K562 (cell line): ENCODE measurements around the gene ZBTB33. TPM values are rescaled to one million over a fixed set of nuclear protein-coding genes. Genes with fewer than 3 reads are reported as not detected.

Experiments used
- ATAC-seq: fragments of 200-7000 bp; cut with Tn5 transposase; 3 replicates; pipeline ENCODE4 v1.9.1; 2020; ENCODE audit warnings: moderate library complexity
- BruUV-seq: library from RNA; stranded (reverse); fragments of 400-500 nt; replicated peaks from 2 replicates; lab custom pipeline; 2021; lab: Mats Ljungman, UMichigan
- CTCF ChIA-PET: fragments of 300-600 bp; formaldehyde crosslinking; extraction: SDS; loops from one replicate; lab custom pipeline; 2021; ENCODE audit warnings: low intra/inter-chr PET ratio; lab: Yijun Ruan, JAX
- POLR2A ChIA-PET: fragments of 300-600, 350-650 bp; sonication (Branson Sonifier 250); formaldehyde crosslinking; extraction: SDS; loops from one replicate; lab custom pipeline; 2021; ENCODE audit warnings: antibody characterized with exemption, inconsistent platforms; lab: Yijun Ruan, JAX
- DNase-seq, 4 experiments: peaks; one replicate each; pipeline versions ENCODE4 v3.0.0 to v3.0.0-alpha.2; 2011 to 2018; ENCODE audit warnings: low spot score in 3 of 4, mixed read lengths in 3 of 4; ENCODE audit errors: extremely low read depth in 1 of 4
- FAIRE-seq: peaks from 2 replicates; lab custom pipeline; 2011; peaks lifted over from hg19 to GRCh38; lab: Jason Lieb, UNC
- H2AFZ ChIP-seq: 2 replicates; pipeline ENCODE4 v1.6.0; 2011; ENCODE audit warnings: low read depth, low read length, control low read depth, inconsistent platforms
- H3K27ac ChIP-seq: fragments of 200-600 bp; 3 replicates; pipeline ENCODE4 v1.8.0; 2011; ENCODE audit warnings: low read depth, mild to moderate bottlenecking, control low read depth, inconsistent platforms, low read length, moderate library complexity, mixed read lengths; ENCODE audit errors: extremely low read depth
- H3K27me3 ChIP-seq, 2 experiments: fragments of 300-600 bp in 1 of 2; 2 replicates in 1 of 2; 3 replicates in 1 of 2; pipeline versions ENCODE4 v1.6.0 to v1.8.0; 2011; ENCODE audit warnings: inconsistent platforms in 2 of 2, low read length in 2 of 2, mild to moderate bottlenecking in 1 of 2, mixed read lengths in 1 of 2, moderate library complexity in 1 of 2; ENCODE audit not compliant: control insufficient read depth in 2 of 2, insufficient read depth in 2 of 2
- H3K36me3 ChIP-seq: fragments of 300-600 bp; 3 replicates; pipeline ENCODE4 v1.8.0; 2011; ENCODE audit warnings: mild to moderate bottlenecking, low read length, inconsistent platforms; ENCODE audit not compliant: control insufficient read depth, insufficient read depth
- H3K4me1 ChIP-seq, 2 experiments: fragments of 200-600 bp in 1 of 2; replicated peaks in 1 of 2; 2 replicates in 1 of 2; 3 replicates in 1 of 2; pipeline versions ENCODE4 v1.5.1 to v1.8.0; 2011; ENCODE audit warnings: inconsistent platforms in 2 of 2, low read length in 2 of 2, mild to moderate bottlenecking in 1 of 2, mixed read lengths in 1 of 2, moderate library complexity in 1 of 2; ENCODE audit not compliant: control insufficient read depth in 2 of 2, insufficient read depth in 2 of 2
- H3K4me2 ChIP-seq: 2 replicates; pipeline ENCODE4 v1.6.1; 2011; ENCODE audit warnings: low read length, control low read depth, inconsistent platforms, mixed read lengths; ENCODE audit not compliant: insufficient read depth
- H3K4me3 ChIP-seq: fragments of 200-600 bp; sonication (generic), shearing (Covaris generic); 2 replicates; pipeline ENCODE4 v1.5.1; 2016; ENCODE audit warnings: control low read depth, inconsistent platforms
- H3K79me2 ChIP-seq: fragments of 200-600 bp; 3 replicates; pipeline ENCODE4 v1.8.0; 2011; ENCODE audit warnings: low read length, inconsistent platforms; ENCODE audit not compliant: control insufficient read depth, insufficient read depth
- H3K9ac ChIP-seq, 2 experiments: 2 replicates each; pipeline versions ENCODE4 v1.6.0 to v1.6.1; 2011; ENCODE audit warnings: low read depth in 2 of 2, low read length in 2 of 2, control low read depth in 1 of 2, inconsistent platforms in 1 of 2, mild to moderate bottlenecking in 1 of 2, mixed read lengths in 1 of 2; ENCODE audit not compliant: insufficient read depth in 1 of 2
- H3K9me1 ChIP-seq: one replicate; pipeline ENCODE4 v1.6.0; 2011; ENCODE audit warnings: inconsistent platforms, mild to moderate bottlenecking, low read length, moderate library complexity; ENCODE audit not compliant: control insufficient read depth, insufficient read depth
- H3K9me3 ChIP-seq: replicated peaks from 2 replicates; pipeline ENCODE4 v1.5.1; 2011; ENCODE audit warnings: low read depth, low read length, inconsistent platforms; ENCODE audit not compliant: control insufficient read depth, insufficient read depth
- H4K20me1 ChIP-seq: replicated peaks from 2 replicates; pipeline ENCODE4 v1.6.1; 2011; ENCODE audit warnings: low read length, inconsistent platforms, mixed read lengths; ENCODE audit not compliant: control insufficient read depth, insufficient read depth
- CTCF ChIP-seq, 3 experiments: IDR thresholded peaks in 2 of 3; conservative IDR thresholded peaks in 1 of 3; 2 replicates each; pipeline ENCODE4 v1.5.1; 2011 to 2012; ENCODE audit warnings: low read length in 3 of 3, mild to moderate bottlenecking in 3 of 3, control low read depth in 2 of 3, improper control_type of control experiment in 1 of 3, inconsistent platforms in 1 of 3, low read depth in 1 of 3, mixed read lengths in 1 of 3, moderate library complexity in 1 of 3; ENCODE audit not compliant: insufficient read depth in 2 of 3
- ETV6 ChIP-seq, 3 experiments: fragments of 150-350 bp in 1 of 3; sonication (generic) in 1 of 3; formaldehyde crosslinking in 1 of 3; IDR thresholded peaks; 2 replicates each; pipeline versions ENCODE4 v1.6.1 to v1.8.0; 2014 to 2022; ENCODE audit warnings: borderline replicate concordance in 2 of 3, low read depth in 2 of 3, antibody characterized with exemption in 1 of 3, low read length in 1 of 3, mild to moderate bottlenecking in 1 of 3, missing genetic modification reagents in 1 of 3
- PPARD ChIP-seq: fragments of 250-450 bp; sonication (Bioruptor Pico); IDR thresholded peaks from 2 replicates; pipeline ENCODE4 v1.8.0; 2022; ENCODE audit warnings: inconsistent platforms, mild to moderate bottlenecking, moderate library complexity
- RAD21 ChIP-seq, 2 experiments: fragments of 250-450 bp in 1 of 2; fragments of 450-650 bp in 1 of 2; sonication (Bioruptor Pico) in 1 of 2; formaldehyde crosslinking in 1 of 2; IDR thresholded peaks in 1 of 2; conservative IDR thresholded peaks in 1 of 2; 2 replicates each; pipeline versions ENCODE4 v1.4.0 to v1.8.0; 2020 to 2022; ENCODE audit warnings: mild to moderate bottlenecking in 2 of 2, moderate library complexity in 1 of 2
- SMC3 ChIP-seq: conservative IDR thresholded peaks from 2 replicates; pipeline ENCODE4 v1.6.1; 2011; ENCODE audit warnings: low read depth, low read length, improper control_type of control experiment; ENCODE audit not compliant: insufficient read depth
- WGBS: fragments of 100-300 bp; shearing (Covaris generic); methylation state at CpG from one replicate; pipeline ENCODE4 v1.1.6; 2016; ENCODE audit warnings: low coverage, mixed read lengths; ENCODE audit not compliant: insufficient coverage; ENCODE audit errors: missing lambda C conversion rate; 5-methylcytosine and 5-hydroxymethylcytosine counted together
- in situ Hi-C: fragments of 300-500 bp; cut with MboI; formaldehyde crosslinking; loops from 4 replicates; pipeline ENCODE4 v1.15.0; 2018; ENCODE audit warnings: inconsistent platforms, mixed read lengths
- intact Hi-C: fragments of 100-400 bp; cut with micrococcal nuclease; formaldehyde crosslinking; loops from 2 replicates; pipeline ENCODE4 v1.14.2; 2022
- polyA plus RNA-seq, 8 experiments: library from polyadenylated mRNA; depleted of rRNA in 4 of 8; stranded (reverse) in 5 of 8; unstranded in 3 of 8; fragments of >200 nt; fragmentation: Nextera tagmentation in 2 of 8; fragmentation: Illumina TruSeq in 1 of 8; extraction: Ambion mirVana in 2 of 8; extraction: Trizol in 1 of 8; gene quantifications; 2 replicates each; pipeline versions ENCODE4 v1.2.1 to v1.2.3, GENCODE V29; 2011 to 2014; ENCODE audit warnings: inconsistent platforms in 1 of 8, missing spikeins in 1 of 8
- total RNA-seq, 7 experiments: library from RNA; depleted of rRNA in 6 of 7; stranded (reverse); fragments of >200 nt in 6 of 7; fragmentation: Illumina TruSeq in 2 of 7; extraction: Trizol in 2 of 7; gene quantifications; 2 replicates each; pipeline versions ENCODE4 v1.2.1 to v1.2.3, GENCODE V29; 2011 to 2021; ENCODE audit warnings: low replicate concordance in 1 of 7
- TF ChIP-seq, protein P1 (sequence below): fragments of 450-650 bp; formaldehyde crosslinking; IDR thresholded peaks from 2 replicates; pipeline ENCODE4 v1.4.0; 2020; ENCODE audit warnings: mild to moderate bottlenecking, moderate library complexity
- TF ChIP-seq, protein P2 (sequence below): sonication (generic); formaldehyde crosslinking; IDR thresholded peaks from 2 replicates; pipeline ENCODE4 v1.8.0; 2022; ENCODE audit warnings: missing genetic modification reagents, mild to moderate bottlenecking, moderate library complexity, borderline replicate concordance
- TF ChIP-seq, protein P3 (sequence below): IDR thresholded peaks from 2 replicates; pipeline ENCODE4 v1.6.1; 2011; ENCODE audit warnings: borderline replicate concordance, low read depth, mild to moderate bottlenecking, moderate library complexity, low read length; ENCODE audit not compliant: insufficient read depth, poor library complexity, severe bottlenecking

The ZBTB33 gene
- total and polyA plus RNA-seq, 9 of the 15 experiments (the other 6 are each of a cell fraction or from before 2014, with no cell fraction given) = 5.6 to 29.8 (median 15.6) TPM

DNA sequence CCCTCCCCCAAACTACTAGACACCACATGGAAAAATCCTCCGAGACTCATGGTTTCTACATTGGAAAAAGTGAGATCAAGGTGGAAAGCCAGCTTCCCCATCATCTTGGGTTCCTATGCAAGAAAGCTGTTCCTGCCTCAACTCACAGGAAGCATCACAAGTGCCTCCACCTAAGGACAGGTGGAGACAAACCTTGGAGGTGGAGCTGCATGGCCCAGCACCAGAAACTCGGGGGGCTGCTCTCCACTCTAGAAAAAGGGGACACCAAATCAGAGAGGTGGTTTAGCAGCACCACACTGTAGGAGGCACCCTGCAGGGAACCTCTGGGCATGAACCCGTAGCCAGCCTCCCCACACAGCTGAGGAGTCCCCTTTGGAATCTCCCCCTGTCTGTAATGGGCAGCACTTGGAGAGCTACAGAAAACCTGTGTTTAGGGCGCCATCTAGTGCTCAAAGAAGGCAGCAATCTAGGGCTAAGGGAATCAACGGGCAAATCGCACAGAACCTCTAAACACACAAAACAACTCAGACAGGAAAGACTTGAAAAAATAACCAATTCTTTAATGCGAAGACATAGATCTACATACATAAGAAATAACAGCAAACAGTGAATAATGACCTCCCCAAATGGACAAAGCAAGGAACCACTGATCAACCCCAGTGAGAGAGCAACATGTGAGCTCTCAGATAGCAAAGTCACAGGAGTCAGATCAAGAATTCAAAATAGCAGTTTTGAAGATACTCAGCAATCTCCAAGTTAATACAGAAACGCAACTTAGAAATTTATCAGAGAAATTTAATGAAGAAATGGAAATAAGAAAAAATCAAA, 37.0 kb upstream of the ZBTB33 start:
- H3K4me1 ChIP-seq = no peaks in the 10 kb centered on the region; a peak in 1 of 5 replicates
- ChIA-PET POLR2A (interaction anchor here (0.8 to 1.4 kb wide), 2 partner anchors 11 to 16 kb away, joined by 3 to 5 read pairs; no protein-coding TSS in a partner anchor), CTCF (interaction anchor here (0.6 kb wide), 1 partner anchor 76 kb away, joined by 3 read pairs; no protein-coding TSS in a partner anchor)
- no peak overlapping the region for H2AFZ ChIP-seq
- no peak overlapping the region for H3K4me2 ChIP-seq
- no peaks in the 10 kb centered on the region for H3K9me1 ChIP-seq
- intact Hi-C loops = loop anchor here (10.0 kb wide), 2 partner anchors 119 to 179 kb away; no protein-coding TSS in a partner anchor
- FAIRE-seq (peak; percentile 93), DNase-seq (peak; percentile 46 to 72 (median 57)), ATAC-seq (peak; percentile 97)
- no peaks in the 10 kb centered on the region for H3K36me3 ChIP-seq
- no peaks in the 10 kb centered on the region for H3K9me3 ChIP-seq
- BruUV-seq = no TSS peak
- H3K27ac ChIP-seq = no peak overlapping the region
- H4K20me1 ChIP-seq = no peaks in the 10 kb centered on the region
- WGBS = 14% methylated on average over 7 of the region's 8 CpGs
- no peak overlapping the region for H3K9ac ChIP-seq
- no peaks in the 10 kb centered on the region for H3K27me3 ChIP-seq
- in situ Hi-C loops = no loop called here
- H3K4me3 ChIP-seq = no peak overlapping the region
- no peaks in the 10 kb centered on the region for H3K79me2 ChIP-seq
- TF ChIP-seq, protein P1, sequence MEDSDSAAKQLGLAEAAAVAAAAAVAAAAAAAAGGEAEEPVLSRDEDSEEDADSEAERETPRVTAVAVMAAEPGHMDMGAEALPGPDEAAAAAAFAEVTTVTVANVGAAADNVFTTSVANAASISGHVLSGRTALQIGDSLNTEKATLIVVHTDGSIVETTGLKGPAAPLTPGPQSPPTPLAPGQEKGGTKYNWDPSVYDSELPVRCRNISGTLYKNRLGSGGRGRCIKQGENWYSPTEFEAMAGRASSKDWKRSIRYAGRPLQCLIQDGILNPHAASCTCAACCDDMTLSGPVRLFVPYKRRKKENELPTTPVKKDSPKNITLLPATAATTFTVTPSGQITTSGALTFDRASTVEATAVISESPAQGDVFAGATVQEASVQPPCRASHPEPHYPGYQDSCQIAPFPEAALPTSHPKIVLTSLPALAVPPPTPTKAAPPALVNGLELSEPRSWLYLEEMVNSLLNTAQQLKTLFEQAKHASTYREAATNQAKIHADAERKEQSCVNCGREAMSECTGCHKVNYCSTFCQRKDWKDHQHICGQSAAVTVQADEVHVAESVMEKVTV (CRISPR knock-in tag) = peak; percentile 25; the same call in 1 of the 2 replicates
- TF ChIP-seq, protein P2, sequence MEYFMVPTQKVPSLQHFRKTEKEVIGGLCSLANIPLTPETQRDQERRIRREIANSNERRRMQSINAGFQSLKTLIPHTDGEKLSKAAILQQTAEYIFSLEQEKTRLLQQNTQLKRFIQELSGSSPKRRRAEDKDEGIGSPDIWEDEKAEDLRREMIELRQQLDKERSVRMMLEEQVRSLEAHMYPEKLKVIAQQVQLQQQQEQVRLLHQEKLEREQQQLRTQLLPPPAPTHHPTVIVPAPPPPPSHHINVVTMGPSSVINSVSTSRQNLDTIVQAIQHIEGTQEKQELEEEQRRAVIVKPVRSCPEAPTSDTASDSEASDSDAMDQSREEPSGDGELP (CRISPR knock-in tag) = peak; percentile 37; the same call in 1 of the 2 replicates
- TF ChIP-seq PPARD (CRISPR knock-in tag) (no peak), CTCF (IDR thresholded peaks at IDR 0.05 in 2 of 3, conservative IDR thresholded peaks at IDR 0.05 in 1 of 3; ENCODE audit: insufficient read depth in 2 of 3, low read depth in 1 of 3, low read length in 3 of 3) (peak; percentile 75 to 95 (median 84)), SMC3 (peak; percentile 58), RAD21 (CRISPR knock-in tag; conservative IDR thresholded peaks at IDR 0.05 in 1 of 2, IDR thresholded peaks at IDR 0.05 in 1 of 2) (peak; percentile 62 to 67), ETV6 (IDR thresholded peaks at IDR 0.05; ENCODE audit: borderline replicate concordance in 1 of 2, low read depth in 2 of 2, low read length in 1 of 2) (no peak), ETV6 (CRISPR knock-in tag; IDR thresholded peaks at IDR 0.05; ENCODE audit: borderline replicate concordance) (no peak)
- TF ChIP-seq, protein P3, sequence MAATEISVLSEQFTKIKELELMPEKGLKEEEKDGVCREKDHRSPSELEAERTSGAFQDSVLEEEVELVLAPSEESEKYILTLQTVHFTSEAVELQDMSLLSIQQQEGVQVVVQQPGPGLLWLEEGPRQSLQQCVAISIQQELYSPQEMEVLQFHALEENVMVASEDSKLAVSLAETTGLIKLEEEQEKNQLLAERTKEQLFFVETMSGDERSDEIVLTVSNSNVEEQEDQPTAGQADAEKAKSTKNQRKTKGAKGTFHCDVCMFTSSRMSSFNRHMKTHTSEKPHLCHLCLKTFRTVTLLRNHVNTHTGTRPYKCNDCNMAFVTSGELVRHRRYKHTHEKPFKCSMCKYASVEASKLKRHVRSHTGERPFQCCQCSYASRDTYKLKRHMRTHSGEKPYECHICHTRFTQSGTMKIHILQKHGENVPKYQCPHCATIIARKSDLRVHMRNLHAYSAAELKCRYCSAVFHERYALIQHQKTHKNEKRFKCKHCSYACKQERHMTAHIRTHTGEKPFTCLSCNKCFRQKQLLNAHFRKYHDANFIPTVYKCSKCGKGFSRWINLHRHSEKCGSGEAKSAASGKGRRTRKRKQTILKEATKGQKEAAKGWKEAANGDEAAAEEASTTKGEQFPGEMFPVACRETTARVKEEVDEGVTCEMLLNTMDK = peak; percentile 20
